H1 (cell line): ENCODE measurements around the gene RESP18. TPM values are rescaled to one million over a fixed set of nuclear protein-coding genes. Genes with fewer than 3 reads are reported as not detected.

Source experiments
- ASH2L ChIP-seq: fragments of 200-600, 300-600 bp; sonication (generic); IDR thresholded peaks from one replicate; pipeline ENCODE4 v1.7.1; 2017; ENCODE audit warnings: low read length
- BACH1 ChIP-seq: IDR thresholded peaks from 2 replicates; pipeline ENCODE4 v1.6.1; 2012; ENCODE audit warnings: low read length, improper control_type of control experiment
- BCL11A ChIP-seq, 2 experiments: IDR thresholded peaks; one replicate each; pipeline ENCODE4 v1.6.1; 2011; ENCODE audit warnings: low read depth in 2 of 2, low read length in 2 of 2, mild to moderate bottlenecking in 2 of 2
- EZH2 ChIP-seq: fragments of 200-600 bp; sonication (generic); IDR thresholded peaks from 2 replicates; pipeline ENCODE4 v1.7.1; 2012; ENCODE audit warnings: low read depth, mild to moderate bottlenecking, moderate library complexity, low read length, inconsistent platforms; ENCODE audit not compliant: severe bottlenecking
- FOSL1 ChIP-seq: IDR thresholded peaks from 2 replicates; pipeline ENCODE4 v1.6.1; 2011; ENCODE audit warnings: mild to moderate bottlenecking, low read depth, low read length, moderate library complexity; ENCODE audit not compliant: insufficient read depth
- GABPA ChIP-seq: IDR thresholded peaks from 2 replicates; pipeline ENCODE4 v1.6.1; 2011; ENCODE audit warnings: mild to moderate bottlenecking, low read length, moderate library complexity, borderline replicate concordance; ENCODE audit not compliant: insufficient read depth
- GTF2F1 ChIP-seq: IDR thresholded peaks from 2 replicates; pipeline ENCODE4 v1.6.1; 2012; ENCODE audit warnings: low read depth, low read length, improper control_type of control experiment, borderline replicate concordance
- HDAC2 ChIP-seq, 2 experiments: fragments of 300-600 bp in 1 of 2; sonication (generic) in 1 of 2; IDR thresholded peaks; 2 replicates each; pipeline ENCODE4 v1.6.1; 2011 to 2012; ENCODE audit warnings: low read depth in 2 of 2, low read length in 2 of 2, mild to moderate bottlenecking in 2 of 2, moderate library complexity in 2 of 2, borderline replicate concordance in 1 of 2, inconsistent platforms in 1 of 2
- JUND ChIP-seq: IDR thresholded peaks from 2 replicates; pipeline ENCODE4 v1.6.1; 2011; ENCODE audit warnings: mild to moderate bottlenecking, improper control_type of control experiment, low read length
- KDM4A ChIP-seq: IDR thresholded peaks from one replicate; pipeline ENCODE4 v1.7.1; 2012; ENCODE audit warnings: low read depth, mild to moderate bottlenecking, moderate library complexity, low read length, inconsistent platforms; ENCODE audit not compliant: severe bottlenecking
- MAFK ChIP-seq: IDR thresholded peaks from 2 replicates; pipeline ENCODE4 v1.6.1; 2012; ENCODE audit warnings: low read depth, mild to moderate bottlenecking, improper control_type of control experiment, low read length
- PHF8 ChIP-seq: fragments of 200-600 bp; sonication (generic); conservative IDR thresholded peaks from 2 replicates; pipeline ENCODE4 v1.7.1; 2012; ENCODE audit warnings: low read depth, mild to moderate bottlenecking, inconsistent platforms, low read length, moderate library complexity
- RBBP5 ChIP-seq: IDR thresholded peaks from 2 replicates; pipeline ENCODE4 v1.7.1; 2012; ENCODE audit warnings: low read depth, mild to moderate bottlenecking, inconsistent platforms, low read length, moderate library complexity, borderline replicate concordance
- RXRA ChIP-seq: IDR thresholded peaks from 2 replicates; pipeline ENCODE4 v1.6.1; 2011; ENCODE audit warnings: low read depth, mild to moderate bottlenecking, low read length, moderate library complexity; ENCODE audit not compliant: insufficient read depth
- SAP30 ChIP-seq: fragments of 300-600 bp; sonication (generic); IDR thresholded peaks from 2 replicates; pipeline ENCODE4 v1.7.1; 2012; ENCODE audit warnings: low read length, moderate library complexity, mild to moderate bottlenecking, inconsistent platforms; ENCODE audit not compliant: insufficient read depth, insufficient replicate concordance
- SIN3A ChIP-seq, 2 experiments: IDR thresholded peaks in 1 of 2; conservative IDR thresholded peaks in 1 of 2; 2 replicates each; pipeline ENCODE4 v1.6.1; 2011 to 2012; ENCODE audit warnings: low read length in 2 of 2, improper control_type of control experiment in 1 of 2, low read depth in 1 of 2, mild to moderate bottlenecking in 1 of 2
- SP1 ChIP-seq: IDR thresholded peaks from 2 replicates; pipeline ENCODE4 v1.6.1; 2011; ENCODE audit warnings: low read depth, low read length
- SP4 ChIP-seq: IDR thresholded peaks from 2 replicates; pipeline ENCODE4 v1.6.1; 2012; ENCODE audit warnings: low read length, inconsistent platforms
- SRF ChIP-seq: IDR thresholded peaks from 2 replicates; pipeline ENCODE4 v1.6.1; 2011; ENCODE audit warnings: mild to moderate bottlenecking, low read depth, low read length, moderate library complexity
- TAF7 ChIP-seq: optimal IDR thresholded peaks from 2 replicates; pipeline ENCODE3; 2011; ENCODE audit warnings: low read depth, mild to moderate bottlenecking, inconsistent platforms, low read length, moderate library complexity, borderline replicate concordance
- TEAD4 ChIP-seq: IDR thresholded peaks from 2 replicates; pipeline ENCODE4 v1.6.1; 2012; ENCODE audit warnings: low read depth, low read length, inconsistent platforms, mixed read lengths
- YY1 ChIP-seq: IDR thresholded peaks from 2 replicates; pipeline ENCODE4 v1.6.1; 2011; ENCODE audit warnings: low read depth, mild to moderate bottlenecking, low read length
- polyA plus RNA-seq, 7 experiments: library from polyadenylated mRNA; depleted of rRNA in 3 of 7; stranded (reverse) in 5 of 7; unstranded in 2 of 7; fragments of >200 nt in 5 of 7; fragments of 200-250 nt in 2 of 7; gene quantifications; 1 replicate in 5 of 7; 2 replicates in 1 of 7; 4 replicates in 1 of 7; pipeline versions ENCODE4 v1.2.1 to v1.2.3, GENCODE V29; 2011 to 2013; ENCODE audit warnings: missing spikeins in 2 of 7, mixed read lengths in 2 of 7
- total RNA-seq: library from RNA; stranded (reverse); fragmentation: NEBNext Ultra II Directional; extraction: Animal tissue kit (Norgen Biotek cat#: 25700); gene quantifications from 2 replicates; pipeline ENCODE4 v1.2.1, GENCODE V29; 2021

Gene RESP18
- total and polyA plus RNA-seq, 2 of the 8 experiments (the other 6 are each of a cell fraction or from before 2014, with no cell fraction given) = not detected

DNA sequence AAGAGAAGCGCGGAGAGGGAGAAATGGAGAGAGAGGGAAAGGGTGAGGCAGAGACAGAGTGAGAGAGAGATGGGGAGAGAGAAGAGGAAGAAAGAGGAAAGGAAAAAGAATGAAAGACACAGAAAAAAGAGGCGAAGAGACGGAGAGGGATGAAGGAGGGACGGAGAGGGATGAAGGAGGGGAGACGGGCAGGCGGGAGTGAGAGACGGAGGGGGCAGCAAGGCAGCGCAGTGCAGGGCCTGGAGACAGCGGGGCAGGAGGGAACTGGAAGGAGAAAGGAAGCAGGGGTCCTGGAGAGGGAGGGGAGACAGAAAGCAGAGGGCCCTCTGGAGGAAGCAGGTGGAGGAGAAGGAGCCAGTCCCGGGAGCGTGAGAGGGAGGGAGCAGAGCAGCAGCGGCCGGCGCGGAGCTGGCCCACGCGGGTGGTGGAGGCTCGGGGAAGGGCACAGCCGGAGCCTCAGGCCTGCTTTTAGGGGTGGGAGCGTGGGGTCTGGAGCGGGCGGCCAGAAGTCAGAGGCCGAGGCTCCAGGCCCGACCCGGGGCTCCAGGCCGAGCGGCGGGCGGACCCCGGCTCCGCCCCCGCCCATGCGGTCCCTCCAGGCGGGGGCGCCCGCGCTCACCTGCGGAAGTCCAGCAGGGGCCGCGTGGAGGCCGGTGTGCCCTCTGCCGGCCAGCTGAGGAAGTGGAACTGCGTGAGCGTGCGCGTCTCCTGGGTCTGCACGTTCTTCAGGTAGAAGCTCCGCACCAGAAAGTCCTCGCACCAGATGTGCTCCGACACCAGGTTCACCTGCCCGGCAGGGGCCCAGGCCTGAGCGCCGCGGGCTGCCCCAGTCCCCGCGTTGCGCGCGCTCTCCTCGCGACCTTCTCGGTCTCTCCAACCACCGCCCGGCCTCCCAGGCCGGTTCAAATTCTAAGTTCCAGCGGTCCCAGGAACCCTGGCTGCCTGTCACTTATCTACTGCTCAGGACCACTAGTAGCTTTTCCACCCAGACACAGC lies 37.9 kb downstream of the RESP18 start (continued):
- peak; percentile 81 for TF ChIP-seq BACH1
- TF ChIP-seq KDM4A = peak; percentile 99
- no peak for TF ChIP-seq BCL11A (IDR thresholded peaks at IDR 0.05; ENCODE audit: low read depth in 2 of 2, low read length in 2 of 2)
- TF ChIP-seq FOSL1 = no peak
- TF ChIP-seq GTF2F1 = no peak; the same call in 1 of the 2 replicates
- no peak for TF ChIP-seq SAP30
- 0 out of 2 replicates have a peak, but pooled peaks have one; percentile 12 for TF ChIP-seq GABPA
- TF ChIP-seq SP1 = no peak
- no peak for TF ChIP-seq MAFK
- no peak; the same call in 1 of the 2 replicates for TF ChIP-seq SRF
- peak; percentile 68 for TF ChIP-seq JUND
- no peak for TF ChIP-seq RXRA
- peak in 1 of 2 experiments; percentile 87; a peak in 2 of 4 replicates for TF ChIP-seq HDAC2 (IDR thresholded peaks at IDR 0.05; ENCODE audit: borderline replicate concordance in 1 of 2, low read depth in 2 of 2, low read length in 2 of 2)
- TF ChIP-seq TEAD4 = peak; percentile 8; the same call in 1 of the 2 replicates
- peak; percentile 74 to 80; a peak in 2 of 4 replicates for TF ChIP-seq SIN3A (conservative IDR thresholded peaks at IDR 0.05 in 1 of 2, IDR thresholded peaks at IDR 0.05 in 1 of 2; ENCODE audit: low read depth in 1 of 2, low read length in 2 of 2)
- peak; percentile 99 for TF ChIP-seq ASH2L
- TF ChIP-seq SP4 = peak; percentile 64; the same call in 1 of the 2 replicates
- TF ChIP-seq TAF7 = no peak
- peak; percentile 16 for TF ChIP-seq EZH2
- peak; percentile 99; the same call in 1 of the 2 replicates for TF ChIP-seq RBBP5
- TF ChIP-seq PHF8 = peak; percentile 89
- no peak for TF ChIP-seq YY1
